ENCODE results near the gene CCDC85C.

CCDC85C gene

DNA sequence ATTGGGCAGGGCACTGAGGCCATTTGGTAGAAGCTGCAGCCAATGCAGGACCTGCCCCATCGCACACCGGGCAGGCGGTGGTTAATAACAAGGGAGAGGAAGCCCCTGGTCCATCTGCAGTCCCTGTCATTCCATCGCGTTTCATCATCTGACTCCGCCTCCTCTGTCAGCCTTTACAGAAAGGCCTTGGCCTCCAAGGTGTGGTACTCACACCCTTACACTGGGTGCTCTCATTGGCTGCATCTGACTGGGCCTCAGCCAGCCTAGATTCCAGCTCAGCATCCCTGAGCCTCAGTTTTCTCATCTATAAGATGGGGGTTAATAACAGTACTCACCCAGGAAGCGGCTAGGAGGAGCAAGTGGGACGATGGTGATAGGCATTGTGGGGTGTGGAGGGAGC is 26.2 kb upstream of the CCDC85C start:
- DNase-seq (ENCODE audit: low read depth in 2 of 3, low spot score in 1 of 3) = no peak

GRCh38 chr14:99628887-99629618 is 25.0 kb upstream of the CCDC85C start:
- peak; percentile 54 to 62 (median 55) for DNase-seq (ENCODE audit: low read depth in 2 of 3, low spot score in 1 of 3)

- DNase-seq (ENCODE audit: low read depth in 2 of 3, low spot score in 1 of 3) = no peak
These were observed 23.7 kb upstream of the CCDC85C start for GRCh38 chr14:99627510-99628381.

- DNase-seq (ENCODE audit: low read depth in 2 of 3, low spot score in 1 of 3) = no peak
These were observed 23.1 kb upstream of the CCDC85C start for GRCh38 chr14:99627100-99627499.

- no peak for DNase-seq (ENCODE audit: low read depth in 2 of 3, low spot score in 1 of 3)
These were observed 22.1 kb upstream of the CCDC85C start for GRCh38 chr14:99626041-99626648.

DNA sequence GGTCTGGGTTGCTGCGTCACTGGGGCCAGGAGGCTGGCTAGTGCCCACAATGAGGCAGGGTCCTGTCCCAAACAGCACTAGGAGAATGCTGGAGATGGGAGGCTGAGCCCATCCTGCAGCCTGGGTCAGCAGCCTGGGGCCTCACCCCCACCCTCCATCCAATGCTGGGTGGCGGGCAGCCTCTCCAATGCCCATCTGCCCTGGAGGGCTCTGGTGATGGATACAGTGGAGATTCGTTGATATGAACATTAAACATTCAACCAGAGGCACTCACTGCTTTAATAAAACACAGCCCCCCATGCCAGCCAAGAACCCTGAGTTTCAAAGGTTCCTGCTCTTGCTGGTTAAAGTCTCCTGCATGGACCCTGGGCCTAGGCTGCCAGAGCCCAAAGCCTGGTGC is 21.5 kb upstream of the CCDC85C start:
- DNase-seq (ENCODE audit: low read depth in 2 of 3, low spot score in 1 of 3) = no peak

DNA sequence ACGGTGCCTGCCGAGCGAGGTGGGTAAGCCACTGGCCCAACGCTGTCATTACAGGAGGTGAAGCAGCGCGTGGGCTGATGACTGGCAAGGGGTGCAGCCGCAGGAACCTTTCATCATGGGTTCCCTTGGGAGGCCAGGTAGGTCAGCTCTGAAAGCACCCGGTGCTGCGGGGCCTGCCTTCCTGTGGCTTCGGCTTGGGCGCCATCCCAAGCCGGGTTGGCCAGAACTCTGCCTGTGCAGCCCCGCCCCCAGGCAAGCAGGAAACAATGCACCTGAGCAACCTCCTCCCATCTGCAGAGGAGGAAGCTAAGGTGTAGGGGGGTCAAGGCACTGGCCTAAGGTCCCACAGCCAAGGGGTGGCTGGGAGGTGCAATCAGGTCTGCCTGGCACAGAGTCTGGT is 21.0 kb upstream of the CCDC85C start:
- no peak for DNase-seq (ENCODE audit: low read depth in 2 of 3, low spot score in 1 of 3)

GRCh38 chr14:99624024-99624423 is 20.0 kb upstream of the CCDC85C start:
- DNase-seq (ENCODE audit: low read depth in 2 of 3, low spot score in 1 of 3) = no peak

- DNase-seq (ENCODE audit: low read depth in 2 of 3, low spot score in 1 of 3) = no peak
These were observed 17.9 kb upstream of the CCDC85C start for GRCh38 chr14:99621948-99622347.

DNA sequence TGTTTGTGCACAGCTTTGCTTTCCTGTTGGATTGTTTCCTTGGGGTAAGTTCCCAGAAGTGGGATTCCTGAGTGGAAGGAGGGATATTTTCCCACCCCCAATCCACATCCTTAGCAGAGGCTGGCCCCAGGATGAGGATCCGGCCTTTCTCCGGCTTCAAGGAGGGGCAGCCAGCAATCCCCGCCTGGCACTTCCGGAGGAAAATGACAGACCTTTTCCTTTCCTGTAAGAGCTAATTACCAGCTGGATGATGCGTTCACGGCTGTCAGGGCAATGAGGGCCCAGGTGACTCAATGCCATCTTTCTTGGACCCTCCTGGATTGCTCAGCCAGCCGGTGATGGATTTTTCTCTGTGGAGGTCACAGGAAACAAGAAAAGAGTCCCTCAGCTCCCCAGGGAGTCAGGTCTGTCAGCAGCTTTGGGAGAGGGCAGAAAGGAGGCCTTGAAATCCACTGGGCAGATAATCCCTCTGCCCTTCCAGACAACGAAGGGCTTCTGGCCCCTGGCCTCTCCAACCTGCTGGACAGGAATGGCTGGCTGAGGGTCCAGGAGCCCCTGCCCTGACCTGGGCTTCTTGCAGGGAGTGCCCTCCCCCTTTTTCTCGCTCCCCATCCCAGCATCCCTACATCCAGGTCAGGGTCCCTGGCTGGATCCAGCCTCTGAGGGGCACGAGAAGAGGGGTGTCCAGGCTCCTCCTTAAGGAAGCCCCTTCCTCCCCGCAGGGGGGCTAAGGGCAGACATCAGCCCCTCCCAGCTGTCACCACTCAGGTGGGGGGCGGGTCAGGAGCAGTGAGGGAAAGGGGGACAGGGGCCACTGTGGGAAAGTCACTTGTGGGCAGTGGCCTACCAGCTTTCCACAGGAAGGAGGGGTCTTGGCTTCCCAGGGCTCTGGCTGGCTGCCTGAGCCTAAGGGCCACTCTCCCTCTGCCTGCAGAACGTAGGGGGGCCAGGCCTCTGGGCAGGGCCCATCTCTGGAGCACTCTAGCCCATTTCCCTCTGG is 16.1 kb upstream of the CCDC85C start:
- no peak for DNase-seq (ENCODE audit: low read depth in 2 of 3, low spot score in 1 of 3)

DNA sequence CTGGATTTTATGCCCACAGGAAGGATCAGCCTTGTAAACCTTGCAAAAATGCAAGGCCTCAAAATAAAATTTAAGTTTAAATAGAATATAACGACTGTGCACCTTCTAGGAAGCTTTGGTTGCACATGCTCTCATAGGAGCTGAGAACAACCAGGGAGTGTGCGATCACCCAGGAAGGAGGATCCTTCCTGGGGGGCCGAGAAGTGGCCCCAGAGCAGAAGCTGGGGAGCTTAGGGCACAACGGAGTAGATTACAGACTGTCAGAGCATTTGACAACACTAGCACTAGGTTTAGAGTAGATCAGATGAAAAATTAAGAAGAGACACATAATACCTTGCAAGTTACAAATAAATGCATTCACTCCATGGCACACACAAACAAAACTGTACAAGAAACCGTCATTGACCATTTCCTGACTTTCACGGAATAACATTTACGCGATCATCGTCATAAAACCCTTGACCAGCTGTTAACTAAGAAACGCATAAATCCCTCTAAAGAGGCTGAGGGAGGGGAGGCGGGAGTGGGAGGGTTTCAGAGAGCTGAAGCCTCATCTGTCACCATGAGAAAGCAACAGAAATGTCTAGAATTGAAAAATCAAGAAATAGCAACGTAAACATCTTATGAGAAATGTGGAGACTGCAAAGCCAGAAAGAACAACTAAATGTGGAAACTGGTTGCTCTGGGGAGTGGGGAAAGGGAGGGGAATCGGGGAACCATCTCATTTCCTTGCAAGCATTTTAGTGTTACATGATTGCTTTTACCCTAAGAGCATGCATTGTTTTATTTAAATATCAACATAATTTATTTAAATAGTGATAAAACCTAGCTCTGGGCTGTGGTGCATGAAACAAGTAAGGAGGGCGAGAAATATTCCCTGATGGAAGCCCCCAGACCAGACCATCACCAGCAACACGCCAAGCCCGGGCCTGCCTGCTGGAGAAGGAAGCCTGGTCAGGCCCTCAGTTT is 13.1 kb upstream of the CCDC85C start:
- DNase-seq (ENCODE audit: low read depth in 2 of 3, low spot score in 1 of 3) = no peak

DNA sequence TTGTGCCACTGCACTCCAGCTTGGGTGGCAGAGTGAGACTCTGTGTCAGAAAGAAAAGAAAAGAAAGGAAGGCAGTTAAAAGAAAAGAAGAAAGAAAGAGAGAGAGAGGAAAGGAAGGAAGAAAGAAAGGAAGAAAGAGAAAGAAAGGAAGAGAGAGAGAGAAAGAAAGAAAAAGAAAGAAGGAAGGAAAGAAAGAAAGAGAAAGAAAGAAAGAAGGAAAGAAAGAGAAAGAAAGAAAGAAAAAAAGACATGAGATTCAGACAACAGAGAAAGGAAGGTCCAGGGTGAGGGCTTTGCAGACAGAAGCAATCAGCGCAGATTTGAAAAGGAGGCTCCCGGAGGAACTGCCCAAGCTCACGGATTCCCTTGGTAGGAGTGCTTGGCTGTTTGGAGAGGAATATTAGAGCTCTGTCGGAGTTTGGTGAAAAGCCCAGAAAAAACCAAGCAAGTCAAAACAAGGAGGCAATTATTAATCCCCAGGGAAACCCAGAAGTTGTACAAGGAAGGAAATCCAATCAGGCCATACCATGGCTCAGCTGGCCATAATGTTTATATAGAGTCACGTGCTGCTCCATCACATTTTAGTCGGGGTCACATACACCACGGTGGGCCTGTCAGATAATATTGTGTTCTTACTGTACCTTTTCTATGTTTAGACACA is 11.6 kb upstream of the CCDC85C start:
- no peak for DNase-seq (ENCODE audit: low read depth in 2 of 3, low spot score in 1 of 3)

- DNase-seq (ENCODE audit: low read depth in 2 of 3, low spot score in 1 of 3) = no peak
These were observed 8.8 kb upstream of the CCDC85C start for GRCh38 chr14:99612738-99613330.

DNA sequence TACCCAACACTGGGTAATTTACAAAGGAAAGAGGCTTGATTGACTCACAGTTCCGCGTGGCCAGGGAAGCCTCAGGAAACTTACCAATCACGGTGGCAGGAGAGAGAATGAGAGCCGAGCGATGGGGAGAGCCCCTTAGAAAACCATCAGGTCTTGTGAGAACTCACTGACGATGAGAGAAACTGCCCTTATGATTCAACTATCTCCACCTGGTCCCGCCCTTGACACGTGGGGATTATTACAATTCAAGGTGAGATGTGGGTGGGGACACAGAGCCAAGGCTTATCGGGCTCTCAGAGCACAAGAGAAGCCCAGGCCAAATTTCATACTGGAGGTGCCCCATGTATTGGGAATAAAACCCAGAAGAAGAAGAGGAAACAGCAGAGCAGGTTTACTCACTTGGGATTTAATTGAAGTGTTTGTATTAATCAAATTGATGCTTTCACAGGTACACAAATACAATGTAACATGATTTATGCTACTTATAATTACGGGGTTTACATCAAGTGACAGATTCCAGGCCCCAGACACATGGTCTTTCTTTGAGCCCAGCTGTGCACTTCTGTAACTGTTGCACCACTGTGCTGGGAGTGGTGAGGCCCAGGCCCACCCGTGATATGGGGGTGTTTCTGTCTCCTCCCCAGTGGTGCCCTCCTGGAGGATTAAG is 8.2 kb upstream of the CCDC85C start:
- DNase-seq (ENCODE audit: low read depth in 2 of 3, low spot score in 1 of 3) = no peak

DNA sequence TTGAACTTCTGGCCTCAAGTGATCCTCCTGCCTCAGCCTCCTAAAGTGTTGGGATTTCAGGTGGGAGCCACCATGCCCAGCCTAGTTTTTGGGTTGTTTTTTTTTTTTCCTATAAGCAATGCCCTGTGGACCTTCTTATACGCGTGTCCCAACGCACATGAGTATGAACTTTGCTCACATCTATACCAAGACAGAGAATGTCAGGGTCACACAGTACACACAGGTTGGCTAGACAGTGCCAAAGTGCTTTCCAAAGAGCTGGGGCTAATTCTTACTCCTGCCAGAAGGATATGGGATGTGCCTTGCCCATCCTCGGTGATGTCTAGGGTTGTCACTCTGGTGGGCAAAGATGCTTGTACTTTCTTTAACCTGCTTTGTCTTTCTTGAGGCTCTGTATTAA is 7.6 kb upstream of the CCDC85C start:
- DNase-seq (ENCODE audit: low read depth in 2 of 3, low spot score in 1 of 3) = no peak

- no peak for DNase-seq (ENCODE audit: low read depth in 2 of 3, low spot score in 1 of 3)
These were observed 5.5 kb upstream of the CCDC85C start for GRCh38 chr14:99609245-99610170.

- DNase-seq (ENCODE audit: low read depth in 2 of 3, low spot score in 1 of 3) = no peak
These were observed 4.6 kb upstream of the CCDC85C start for GRCh38 chr14:99608591-99608990.

All from stimulated activated CD4-positive, alpha-beta T cell treated with anti-CD3 and anti-CD28 coated beads, Interleukin-12 subunit alpha, Interleukin-12 subunit beta, amount 100 ng/mL, for 48 hours (primary cell).